Measurements from ENCODE around the gene TRAPPC2L. TPM values are rescaled to one million over a fixed set of nuclear protein-coding genes. Genes with fewer than 3 reads are reported as not detected.

Gene TRAPPC2L
- total and polyA plus RNA-seq, 2 experiments from 2014 or later, result 59.3 to 167 TPM

- H3K4me1 ChIP-seq (ENCODE audit: insufficient read depth), result no peaks in the 10 kb centered on the region; the same call in 1 of the 2 replicates
- TF ChIP-seq REST (IDR thresholded peaks at IDR 0.05; ENCODE audit: unreplicated experiment), result no peak
- H3K4me2 ChIP-seq, result no peak overlapping the region
Measured at GRCh38 chr16:88854306-88855111, 2.4 kb upstream of the TRAPPC2L start.

DNA sequence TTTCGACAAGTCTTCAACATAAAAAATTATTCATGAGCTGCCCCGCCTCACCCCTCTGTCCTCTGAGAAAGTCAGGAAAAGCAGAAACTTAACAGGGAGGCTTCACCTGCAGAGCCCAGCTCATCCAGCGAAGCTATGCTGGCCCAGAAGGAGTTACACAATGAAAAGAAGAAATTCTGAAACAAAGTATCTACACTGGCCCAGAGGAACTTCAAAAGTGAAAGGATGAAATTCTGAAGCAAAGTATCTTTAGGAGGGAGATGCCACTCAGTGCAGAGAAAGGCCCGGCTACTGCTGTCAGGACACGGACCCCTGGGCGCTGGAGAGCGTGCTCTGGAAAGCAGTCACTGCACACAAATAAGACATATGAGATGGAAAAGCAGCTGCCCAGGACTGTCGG is 1.8 kb upstream of the TRAPPC2L start:
- Mint-ChIP-seq H3K9me3 (peaks cover 12% of the 10 kb centered on the region), H3K4me1 (peaks cover 21% of the 10 kb centered on the region), H3K27ac (no peak overlapping the region), H3K27me3 (ENCODE audit: insufficient read depth, low read depth, poor library complexity) (peaks cover 10% of the 10 kb centered on the region), H3K4me3 (peak overlapping the region; percentile 52), H3K36me3 (ENCODE audit: low read depth) (peaks cover 46% of the 10 kb centered on the region)
- Histone ChIP-seq H3K4me2 (no peak overlapping the region), H4K20me1 (replicated peaks; ENCODE audit: insufficient read depth) (peaks cover 7% of the 10 kb centered on the region; the same call in 1 of the 2 replicates), H3K4me3 (no peak overlapping the region), H3F3A (replicated peaks; ENCODE audit: low read depth) (0 out of 2 replicates have a peak, but pooled peaks cover 3% of the 10 kb centered on the region), H2AFZ (no peak overlapping the region), H3K36me3 (ENCODE audit: insufficient read depth) (no peaks in the 10 kb centered on the region), H3K9me2 (ENCODE audit: insufficient read depth) (no peaks in the 10 kb centered on the region), H3K79me2 (replicated peaks; ENCODE audit: insufficient read depth) (peaks cover 18% of the 10 kb centered on the region), H3K4me1 (ENCODE audit: insufficient read depth) (no peaks in the 10 kb centered on the region; the same call in 1 of the 2 replicates), H3K27ac (ENCODE audit: low read depth) (no peak overlapping the region), H3K27me3 (ENCODE audit: insufficient read depth) (no peaks in the 10 kb centered on the region)
- ATAC-seq, result no peak
- no peak for DNase-seq (ENCODE audit: low spot score)
- no peak for TF ChIP-seq CREB1 (CRISPR knock-in tag; IDR thresholded peaks at IDR 0.05; ENCODE audit: low read depth)
- no peak for TF ChIP-seq POLR2AphosphoS5 (IDR thresholded peaks at IDR 0.05; ENCODE audit: low read depth)
- TF ChIP-seq REST (IDR thresholded peaks at IDR 0.05; ENCODE audit: unreplicated experiment), result no peak
- TF ChIP-seq EZH2 (IDR thresholded peaks at IDR 0.05; ENCODE audit: low read depth, unreplicated experiment), result no peak
- no peak for TF ChIP-seq ZNF462 (CRISPR knock-in tag; IDR thresholded peaks at IDR 0.05)

More at GRCh38 chr16:88854306-88855111, 2.4 kb upstream of the TRAPPC2L start:
- Histone ChIP-seq H3K27ac (ENCODE audit: low read depth) (no peak overlapping the region), H2AFZ (no peak overlapping the region), H4K20me1 (replicated peaks; ENCODE audit: insufficient read depth) (peaks cover 7% of the 10 kb centered on the region; the same call in 1 of the 2 replicates), H3K27me3 (ENCODE audit: insufficient read depth) (no peaks in the 10 kb centered on the region), H3K36me3 (ENCODE audit: insufficient read depth) (no peaks in the 10 kb centered on the region), H3K4me3 (no peak overlapping the region), H3K79me2 (replicated peaks; ENCODE audit: insufficient read depth) (peaks cover 18% of the 10 kb centered on the region), H3K9me2 (ENCODE audit: insufficient read depth) (no peaks in the 10 kb centered on the region), H3F3A (replicated peaks; ENCODE audit: low read depth) (0 out of 2 replicates have a peak, but pooled peaks cover 3% of the 10 kb centered on the region)
- H3K4me3 Mint-ChIP-seq, result peak overlapping the region; percentile 44; the same call in 1 of the 3 replicates
- ATAC-seq (no peak), DNase-seq (ENCODE audit: low spot score) (no peak)
- H3K36me3 Mint-ChIP-seq (ENCODE audit: low read depth), result peaks cover 39% of the 10 kb centered on the region
- no peak overlapping the region for H3K27ac Mint-ChIP-seq
- H3K4me1 Mint-ChIP-seq, result peaks cover 21% of the 10 kb centered on the region
- peaks cover 10% of the 10 kb centered on the region for H3K27me3 Mint-ChIP-seq (ENCODE audit: insufficient read depth, low read depth, poor library complexity)
- H3K9me3 Mint-ChIP-seq, result peaks cover 12% of the 10 kb centered on the region
